ENCODE data around the gene CLEC5A. TPM values are rescaled to one million over a fixed set of nuclear protein-coding genes. Genes with fewer than 3 reads are reported as not detected.
A peak's percentile ranks its signal among the peaks of the same experiment; 100 is the strongest.

CLEC5A gene
- total and polyA plus RNA-seq, 11 donors = 0.12 to 2.6 (median 0.50) TPM; not detected in 1

DNA sequence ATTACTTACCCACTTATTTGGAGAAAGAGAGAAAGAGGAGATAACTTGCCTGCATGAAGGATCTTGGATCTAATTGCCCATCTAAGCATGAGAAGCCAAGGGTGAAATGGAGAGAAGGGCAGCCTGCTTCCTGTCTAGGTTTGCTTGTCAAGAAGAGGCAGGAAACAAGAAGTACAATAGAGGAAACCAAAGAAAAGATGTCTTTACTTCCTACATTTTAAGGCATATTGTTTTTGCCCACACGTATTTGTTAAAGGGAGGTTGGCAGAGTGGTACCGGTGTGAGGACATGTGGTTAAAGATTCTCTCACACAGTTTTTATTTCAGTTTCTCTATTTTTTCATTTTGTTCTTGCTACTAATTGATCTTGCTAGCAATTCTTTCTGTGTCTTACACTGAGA is 32.8 kb upstream of the CLEC5A start:
- peaks cover 0 to 5% (median 0%) of the 10 kb centered on the region in 12 donors for H3K9me3 ChIP-seq
- intact Hi-C loops (cut with DNase I) = loop anchor here in 6 of 10 donors (5.0 kb wide), 1 partner anchor 208 kb away; no protein-coding TSS in a partner anchor
- no peaks in the 10 kb centered on the region for H3K36me3 ChIP-seq
- WGBS, 4 donors = 66 to 73% (median 72%) methylated on average over 2 of the region's 2 CpGs
- H3K27ac ChIP-seq = no peak overlapping the region
- ATAC-seq (no peak), DNase-seq (no peak)
- H3K4me3 ChIP-seq = no peak overlapping the region
- peaks cover 0 to 5% (median 0%) of the 10 kb centered on the region in 12 donors for H3K4me1 ChIP-seq
- TF ChIP-seq, protein P1, sequence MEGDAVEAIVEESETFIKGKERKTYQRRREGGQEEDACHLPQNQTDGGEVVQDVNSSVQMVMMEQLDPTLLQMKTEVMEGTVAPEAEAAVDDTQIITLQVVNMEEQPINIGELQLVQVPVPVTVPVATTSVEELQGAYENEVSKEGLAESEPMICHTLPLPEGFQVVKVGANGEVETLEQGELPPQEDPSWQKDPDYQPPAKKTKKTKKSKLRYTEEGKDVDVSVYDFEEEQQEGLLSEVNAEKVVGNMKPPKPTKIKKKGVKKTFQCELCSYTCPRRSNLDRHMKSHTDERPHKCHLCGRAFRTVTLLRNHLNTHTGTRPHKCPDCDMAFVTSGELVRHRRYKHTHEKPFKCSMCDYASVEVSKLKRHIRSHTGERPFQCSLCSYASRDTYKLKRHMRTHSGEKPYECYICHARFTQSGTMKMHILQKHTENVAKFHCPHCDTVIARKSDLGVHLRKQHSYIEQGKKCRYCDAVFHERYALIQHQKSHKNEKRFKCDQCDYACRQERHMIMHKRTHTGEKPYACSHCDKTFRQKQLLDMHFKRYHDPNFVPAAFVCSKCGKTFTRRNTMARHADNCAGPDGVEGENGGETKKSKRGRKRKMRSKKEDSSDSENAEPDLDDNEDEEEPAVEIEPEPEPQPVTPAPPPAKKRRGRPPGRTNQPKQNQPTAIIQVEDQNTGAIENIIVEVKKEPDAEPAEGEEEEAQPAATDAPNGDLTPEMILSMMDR (IDR thresholded peaks at IDR 0.05) = no peak
- no peak for TF ChIP-seq POLR2A (IDR thresholded peaks at IDR 0.05)
- H3K27me3 ChIP-seq = peaks cover 0 to 5% (median 0%) of the 10 kb centered on the region in 9 donors

DNA sequence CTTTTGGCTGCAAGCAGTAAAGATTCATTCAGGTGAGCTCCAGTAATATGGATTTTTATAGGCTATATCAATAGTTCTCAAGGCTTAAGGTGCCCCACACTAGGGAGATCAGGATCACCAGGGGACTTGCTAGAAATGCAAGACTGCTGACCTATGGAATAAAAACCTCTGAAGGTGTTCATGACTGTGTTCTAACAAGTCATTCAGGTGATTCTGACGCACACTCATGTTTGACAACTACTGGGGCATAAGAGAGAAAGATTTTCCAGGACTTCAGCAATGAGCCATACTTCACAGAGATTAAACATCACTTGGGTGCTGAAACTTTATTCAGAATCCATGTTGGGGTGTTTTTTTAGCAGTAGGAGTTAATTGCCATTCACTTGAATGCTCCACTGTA is 31.6 kb upstream of the CLEC5A start:
- H3K27me3 ChIP-seq = peaks cover 0 to 5% (median 0%) of the 10 kb centered on the region in 9 donors
- no peak for ATAC-seq

DNA sequence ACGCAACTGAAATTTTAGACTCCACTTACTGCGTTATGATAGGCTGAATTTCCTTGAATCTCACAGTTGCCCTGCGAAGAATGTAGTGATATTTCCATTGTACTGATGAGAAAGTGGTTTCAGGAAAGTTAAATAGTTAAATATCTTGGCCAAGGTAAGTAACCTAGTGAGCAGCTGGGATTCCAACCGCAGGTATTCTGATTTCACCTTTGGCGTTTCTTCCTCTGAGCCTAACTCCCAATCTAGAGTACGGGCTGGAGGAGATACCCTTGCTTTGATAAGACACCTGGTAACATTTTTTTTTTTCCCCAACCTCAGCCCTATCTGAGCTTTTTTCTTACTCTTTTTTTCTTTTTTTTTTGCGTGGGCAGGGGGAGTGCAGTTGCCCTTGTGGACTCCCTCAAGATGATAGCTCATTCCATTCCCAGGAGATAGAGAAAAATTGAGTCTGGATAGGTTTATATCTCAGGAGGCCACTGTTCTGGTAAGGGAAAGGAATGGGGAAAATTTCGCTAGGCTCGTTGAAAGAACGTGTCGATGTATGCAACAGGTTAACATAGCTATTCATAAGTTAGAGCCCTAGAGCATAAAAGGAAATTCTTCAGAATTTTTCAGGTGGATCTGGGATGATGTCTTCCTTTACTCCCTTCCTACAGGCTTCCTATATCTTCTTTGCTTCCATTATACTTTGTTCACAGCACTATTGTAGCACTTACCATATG is 29.9 kb upstream of the CLEC5A start:
- H3K9me3 ChIP-seq = peaks cover 0 to 4% (median 0%) of the 10 kb centered on the region in 12 donors
- peaks cover 0 to 5% (median 0%) of the 10 kb centered on the region in 9 donors for H3K27me3 ChIP-seq
- DNase-seq (no peak), ATAC-seq (no peak)
- no peak overlapping the region for H3K27ac ChIP-seq
- no peak overlapping the region for H3K4me3 ChIP-seq
- 38 to 45% (median 42%) methylated on average over 11 of the region's 11 CpGs for WGBS, 4 donors
- TF ChIP-seq, protein P1 (IDR thresholded peaks at IDR 0.05) = peak in 1 of 12 donors; percentile 4
- TF ChIP-seq POLR2A (IDR thresholded peaks at IDR 0.05) = no peak
- H3K36me3 ChIP-seq = no peaks in the 10 kb centered on the region
- intact Hi-C loops (cut with DNase I) = loop anchor here in 9 of 10 donors (2.0 to 5.0 kb wide), 3 partner anchors 210 to 212 kb away; no protein-coding TSS in a partner anchor
- H3K4me1 ChIP-seq = peaks cover 0 to 5% (median 0%) of the 10 kb centered on the region in 12 donors

More for the DNA sequence above, 31.6 kb upstream of the CLEC5A start:
- no peak for DNase-seq
- intact Hi-C loops (cut with DNase I) = loop anchor here in 6 of 10 donors (5.0 kb wide), 1 partner anchor 209 kb away; no protein-coding TSS in a partner anchor
- Histone ChIP-seq H3K4me3 (no peak overlapping the region), H3K4me1 (peaks cover 0 to 5% (median 0%) of the 10 kb centered on the region in 12 donors), H3K9me3 (peaks cover 0 to 5% (median 0%) of the 10 kb centered on the region in 12 donors), H3K27ac (no peak overlapping the region), H3K36me3 (no peaks in the 10 kb centered on the region)
- no peak for TF ChIP-seq POLR2A (IDR thresholded peaks at IDR 0.05)
- TF ChIP-seq, protein P1 (IDR thresholded peaks at IDR 0.05) = no peak
- WGBS, 4 donors = 72 to 89% (median 78%) methylated on average over 1 of the region's 1 CpG

All from heart left ventricle (tissue), 16 donors.